Measurements from ENCODE around the gene CHMP6.

GRCh38 chr17:80960797-80961452, 30.7 kb upstream of the CHMP6 start:
- TF ChIP-seq EZH2 (IDR thresholded peaks at IDR 0.05; ENCODE audit: borderline replicate concordance, insufficient read depth, low read length, poor library complexity, severe bottlenecking), result no peak
- TF ChIP-seq CTCF (IDR thresholded peaks at IDR 0.05; ENCODE audit: poor library complexity, severe bottlenecking), result no peak
- TF ChIP-seq RAD21 (conservative IDR thresholded peaks at IDR 0.05), result no peak
- no peak for TF ChIP-seq EP300 (conservative IDR thresholded peaks at IDR 0.05; ENCODE audit: poor library complexity, severe bottlenecking)
- TF ChIP-seq TAF1 (IDR thresholded peaks at IDR 0.05; ENCODE audit: low read depth), result no peak
- TF ChIP-seq POLR2AphosphoS5 (IDR thresholded peaks at IDR 0.05), result no peak
- TF ChIP-seq MXI1 (conservative IDR thresholded peaks at IDR 0.05; ENCODE audit: poor library complexity, severe bottlenecking), result no peak

All from neural cell (in vitro differentiated cells).